ENCODE measurements around the gene YTHDF1.

DNA sequence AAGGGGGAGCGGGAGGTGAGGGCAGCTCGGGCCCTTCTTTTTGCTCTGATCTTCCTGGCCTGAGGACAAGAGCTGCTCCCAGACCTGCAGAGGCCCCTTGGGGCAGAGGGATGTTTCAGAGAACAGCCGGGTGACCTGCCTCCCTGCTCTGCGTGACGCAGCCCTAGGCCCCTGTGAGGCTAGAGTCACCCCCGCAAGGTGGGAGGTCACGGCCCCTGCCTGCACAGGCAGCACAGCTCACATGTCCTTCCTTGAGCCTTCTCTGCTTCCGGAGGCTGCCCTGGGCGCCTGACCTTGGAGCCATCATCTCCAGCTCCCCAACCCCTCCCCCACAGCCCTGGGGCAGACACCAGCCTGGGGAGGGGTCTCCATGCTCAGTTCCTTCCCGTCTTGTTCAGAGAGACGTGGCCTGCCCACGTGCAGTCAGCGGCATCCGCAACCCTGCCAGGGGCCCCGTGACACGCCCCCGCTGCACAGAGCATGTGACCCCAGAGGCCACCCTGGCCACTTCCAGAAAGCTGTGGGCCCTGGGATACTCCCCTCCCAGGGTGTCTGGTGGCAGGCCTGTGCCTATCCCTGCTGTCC is 19.6 kb upstream of the YTHDF1 start, which contains the start of gene BIRC7:
- TF ChIP-seq GATA2 (IDR thresholded peaks at IDR 0.05; ENCODE audit: low read depth, low read length) (no peak), GATA3 (IDR thresholded peaks at IDR 0.05; ENCODE audit: low read depth, low read length) (no peak)
